ENCODE data around the gene IFI6.
"Not testable (repeated sequence)": the region's sequence is repeated elsewhere in the genome, so short reads cannot be mapped to it uniquely, and the experiment has no call there.

Gene IFI6

DNA sequence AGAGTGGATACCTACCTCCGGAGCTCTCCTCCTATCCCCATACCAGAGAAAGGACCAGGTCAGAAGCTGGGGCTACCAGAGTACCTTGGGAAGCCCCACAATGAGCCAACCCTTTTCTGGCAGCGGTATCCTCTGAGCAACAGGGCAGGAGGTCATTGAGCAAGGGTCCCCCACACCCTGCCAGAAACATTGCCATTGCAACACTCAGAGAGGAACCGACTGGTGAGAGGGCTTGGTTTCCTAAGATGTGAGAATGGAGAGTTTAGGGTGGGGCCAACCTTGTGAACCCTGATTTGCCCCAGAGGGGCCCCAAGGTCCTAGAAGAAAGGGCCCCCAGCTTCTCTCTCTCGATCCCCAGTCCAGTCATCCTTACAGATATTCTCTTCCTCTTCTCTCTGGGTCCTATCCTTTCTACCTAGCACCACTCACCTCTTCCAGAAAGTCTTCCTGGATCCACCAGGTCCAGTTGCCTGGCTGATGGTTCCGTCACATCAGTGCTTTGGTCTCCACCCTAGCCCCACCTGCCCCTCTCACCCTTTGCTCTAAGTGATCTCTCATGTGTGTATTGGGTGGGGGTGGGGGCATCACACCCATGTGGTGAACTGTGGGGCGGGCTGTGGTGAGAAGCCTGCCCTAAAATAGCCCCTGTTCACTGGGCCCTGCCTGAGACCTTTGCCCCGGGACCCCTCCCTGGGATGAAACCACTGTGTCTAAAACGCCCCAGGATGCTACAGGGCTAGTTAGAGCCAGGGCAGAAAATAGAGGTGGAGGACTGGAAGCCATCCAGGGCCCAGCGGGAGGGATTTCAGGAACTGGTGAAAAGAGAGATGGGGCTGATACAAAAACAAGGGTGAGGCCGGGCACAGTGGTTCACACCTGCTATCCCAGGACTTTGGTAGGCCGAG lies 45.7 kb downstream of the IFI6 start:
- no peak for DNase-seq

DNA sequence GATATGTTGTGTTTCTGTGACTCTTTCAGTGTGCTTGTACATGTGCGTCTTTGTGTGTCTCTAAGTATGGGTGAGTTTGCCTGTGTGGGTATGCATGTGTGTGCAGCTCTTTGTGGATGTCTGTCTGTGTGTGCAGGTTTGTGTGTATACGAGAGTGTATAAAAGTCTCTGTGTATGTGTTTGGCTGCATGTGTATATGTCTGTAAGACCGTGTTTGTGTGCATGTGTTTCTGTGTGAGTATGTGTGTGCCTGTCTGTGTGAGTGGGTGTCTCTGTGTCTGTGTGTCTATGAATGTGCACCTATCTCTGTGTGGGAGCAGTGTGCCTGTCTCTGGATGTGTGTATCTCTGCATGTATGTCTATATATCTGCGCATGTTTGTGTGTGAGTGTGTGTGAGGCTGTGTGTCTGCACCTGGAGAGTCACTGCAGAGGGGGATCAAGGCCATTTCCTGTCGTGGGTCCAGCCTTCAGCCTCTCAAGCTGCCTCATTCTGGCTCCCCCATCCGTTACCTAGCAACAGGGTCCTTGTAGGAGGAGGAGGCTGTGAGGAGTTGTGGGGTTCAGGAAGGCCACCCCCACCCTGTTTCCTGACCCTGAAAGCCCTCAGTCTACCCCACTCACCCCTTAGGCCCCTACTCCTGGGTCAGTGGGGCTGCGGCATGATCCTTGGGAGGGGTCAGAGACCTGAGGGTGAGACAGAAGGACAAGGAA lies 47.4 kb downstream of the IFI6 start:
- DNase-seq = no peak

GRCh38 chr1:27623327-27624212 lies 48.4 kb downstream of the IFI6 start:
- no peak for DNase-seq

DNA sequence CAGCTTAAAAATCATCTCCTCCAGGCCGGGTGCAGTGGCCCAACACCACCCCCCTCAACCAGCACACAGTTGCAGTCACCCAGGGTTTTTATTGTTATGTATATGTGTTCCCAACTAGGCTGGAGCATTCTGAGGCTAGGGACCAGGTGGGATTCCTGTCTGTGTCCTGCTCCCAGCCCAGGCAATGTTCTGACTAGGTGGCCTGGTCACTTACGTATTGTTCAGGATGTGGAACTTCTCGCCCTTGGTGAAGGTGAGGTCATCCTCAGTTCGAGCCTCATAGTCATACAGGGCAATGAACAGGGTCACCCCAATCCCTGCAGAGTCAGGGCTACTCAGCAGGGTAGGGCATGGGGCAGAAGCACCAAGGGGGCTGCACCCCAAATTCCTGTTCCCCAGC lies 49.2 kb downstream of the IFI6 start:
- DNase-seq = no peak

GRCh38 chr1:27621051-27621920 lies 50.7 kb downstream of the IFI6 start:
- DNase-seq = no peak

- not testable (repeated sequence) for DNase-seq
These were observed 52.1 kb downstream of the IFI6 start for GRCh38 chr1:27619782-27620438.

GRCh38 chr1:27618341-27619082 lies 53.5 kb downstream of the IFI6 start:
- DNase-seq = no peak

DNA sequence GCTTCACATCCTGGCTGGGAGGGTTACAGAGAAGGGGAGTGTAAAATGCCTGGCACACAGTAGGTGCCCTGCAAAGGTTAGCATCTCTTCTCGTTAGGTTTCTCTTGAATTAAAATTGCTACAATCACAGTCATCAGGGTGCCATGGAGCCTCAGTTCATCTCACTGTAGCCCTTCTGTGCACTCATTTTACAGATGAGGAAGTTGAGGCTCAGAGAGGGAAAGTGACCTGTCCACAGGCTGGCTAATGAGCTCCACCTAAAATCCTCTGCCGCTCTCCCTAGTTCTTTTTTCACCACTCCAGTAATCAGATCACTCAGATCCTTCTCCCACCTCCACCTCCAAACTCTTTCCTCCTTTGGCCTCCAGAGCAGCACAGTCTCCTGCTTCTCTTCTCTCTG lies 54.6 kb downstream of the IFI6 start:
- DNase-seq = no peak

- no peak for DNase-seq
These were observed 55.6 kb downstream of the IFI6 start for GRCh38 chr1:27616441-27616840.

All from stimulated activated CD4-positive, alpha-beta T cell treated with anti-CD3 and anti-CD28 coated beads, Interleukin-4, amount 100 ng/mL, for 24 hours (primary cell).